ENCODE data around the gene XRCC4. TPM values are rescaled to one million over a fixed set of nuclear protein-coding genes. Genes with fewer than 3 reads are reported as not detected.

XRCC4 gene
- total and polyA plus RNA-seq, 2 of the 13 experiments (the other 11 are each of a cell fraction or from before 2014, with no cell fraction given): 2.8 to 12.6 TPM

DNA sequence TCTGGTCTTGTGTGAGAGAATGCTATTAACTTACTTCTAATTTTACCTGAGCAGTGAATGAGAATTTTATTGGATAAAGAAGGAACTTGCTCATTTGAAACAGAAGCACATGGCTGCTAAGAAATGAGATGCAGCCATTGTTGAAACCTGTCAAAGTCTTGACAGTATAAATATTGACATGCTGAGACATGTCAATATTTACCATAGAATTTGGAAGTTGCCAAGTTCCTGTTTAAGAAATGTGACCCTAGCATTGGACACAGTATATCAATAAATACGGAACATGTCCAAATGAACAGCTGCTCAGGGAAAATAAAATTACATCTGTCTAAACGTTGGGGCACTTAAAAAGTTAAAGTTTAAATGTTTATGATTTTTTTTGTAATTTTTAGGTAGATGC, 7.8 kb downstream of the XRCC4 start (continued):
- TF ChIP-seq, protein P1, sequence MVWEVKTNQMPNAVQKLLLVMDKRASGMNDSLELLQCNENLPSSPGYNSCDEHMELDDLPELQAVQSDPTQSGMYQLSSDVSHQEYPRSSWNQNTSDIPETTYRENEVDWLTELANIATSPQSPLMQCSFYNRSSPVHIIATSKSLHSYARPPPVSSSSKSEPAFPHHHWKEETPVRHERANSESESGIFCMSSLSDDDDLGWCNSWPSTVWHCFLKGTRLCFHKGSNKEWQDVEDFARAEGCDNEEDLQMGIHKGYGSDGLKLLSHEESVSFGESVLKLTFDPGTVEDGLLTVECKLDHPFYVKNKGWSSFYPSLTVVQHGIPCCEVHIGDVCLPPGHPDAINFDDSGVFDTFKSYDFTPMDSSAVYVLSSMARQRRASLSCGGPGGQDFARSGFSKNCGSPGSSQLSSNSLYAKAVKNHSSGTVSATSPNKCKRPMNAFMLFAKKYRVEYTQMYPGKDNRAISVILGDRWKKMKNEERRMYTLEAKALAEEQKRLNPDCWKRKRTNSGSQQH (CRISPR knock-in tag; IDR thresholded peaks at IDR 0.05; ENCODE audit: low read depth): peak; percentile 77; the same call in 1 of the 2 replicates
- TF ChIP-seq AGO2 (optimal IDR thresholded peaks at IDR 0.05; ENCODE audit: low read depth, low read length) (no peak), ZNF326 (CRISPR knock-in tag; IDR thresholded peaks at IDR 0.05; ENCODE audit: borderline replicate concordance) (no peak), BHLHE40 (IDR thresholded peaks at IDR 0.05; ENCODE audit: low read length) (peak; percentile 24; the same call in 1 of the 2 replicates), POLR2AphosphoS2 (IDR thresholded peaks at IDR 0.05; ENCODE audit: low read depth, low read length) (no peak), ARNTL (CRISPR knock-in tag; IDR thresholded peaks at IDR 0.05) (peak; percentile 71), ZNF343 (CRISPR knock-in tag; IDR thresholded peaks at IDR 0.05) (no peak), NFATC3 (CRISPR knock-in tag; IDR thresholded peaks at IDR 0.05) (no peak), ZNF207 (IDR thresholded peaks at IDR 0.05; ENCODE audit: borderline replicate concordance) (no peak), TBX3 (IDR thresholded peaks at IDR 0.05; ENCODE audit: borderline replicate concordance) (peak; percentile 96), ZFP1 (CRISPR knock-in tag; IDR thresholded peaks at IDR 0.05) (no peak), NCOA2 (CRISPR knock-in tag; IDR thresholded peaks at IDR 0.05) (peak; percentile 91), ZNF143 (CRISPR knock-in tag; IDR thresholded peaks at IDR 0.05) (no peak), FOSL1 (CRISPR knock-in tag; IDR thresholded peaks at IDR 0.05; ENCODE audit: borderline replicate concordance) (no peak)
- TF ChIP-seq, protein P2, sequence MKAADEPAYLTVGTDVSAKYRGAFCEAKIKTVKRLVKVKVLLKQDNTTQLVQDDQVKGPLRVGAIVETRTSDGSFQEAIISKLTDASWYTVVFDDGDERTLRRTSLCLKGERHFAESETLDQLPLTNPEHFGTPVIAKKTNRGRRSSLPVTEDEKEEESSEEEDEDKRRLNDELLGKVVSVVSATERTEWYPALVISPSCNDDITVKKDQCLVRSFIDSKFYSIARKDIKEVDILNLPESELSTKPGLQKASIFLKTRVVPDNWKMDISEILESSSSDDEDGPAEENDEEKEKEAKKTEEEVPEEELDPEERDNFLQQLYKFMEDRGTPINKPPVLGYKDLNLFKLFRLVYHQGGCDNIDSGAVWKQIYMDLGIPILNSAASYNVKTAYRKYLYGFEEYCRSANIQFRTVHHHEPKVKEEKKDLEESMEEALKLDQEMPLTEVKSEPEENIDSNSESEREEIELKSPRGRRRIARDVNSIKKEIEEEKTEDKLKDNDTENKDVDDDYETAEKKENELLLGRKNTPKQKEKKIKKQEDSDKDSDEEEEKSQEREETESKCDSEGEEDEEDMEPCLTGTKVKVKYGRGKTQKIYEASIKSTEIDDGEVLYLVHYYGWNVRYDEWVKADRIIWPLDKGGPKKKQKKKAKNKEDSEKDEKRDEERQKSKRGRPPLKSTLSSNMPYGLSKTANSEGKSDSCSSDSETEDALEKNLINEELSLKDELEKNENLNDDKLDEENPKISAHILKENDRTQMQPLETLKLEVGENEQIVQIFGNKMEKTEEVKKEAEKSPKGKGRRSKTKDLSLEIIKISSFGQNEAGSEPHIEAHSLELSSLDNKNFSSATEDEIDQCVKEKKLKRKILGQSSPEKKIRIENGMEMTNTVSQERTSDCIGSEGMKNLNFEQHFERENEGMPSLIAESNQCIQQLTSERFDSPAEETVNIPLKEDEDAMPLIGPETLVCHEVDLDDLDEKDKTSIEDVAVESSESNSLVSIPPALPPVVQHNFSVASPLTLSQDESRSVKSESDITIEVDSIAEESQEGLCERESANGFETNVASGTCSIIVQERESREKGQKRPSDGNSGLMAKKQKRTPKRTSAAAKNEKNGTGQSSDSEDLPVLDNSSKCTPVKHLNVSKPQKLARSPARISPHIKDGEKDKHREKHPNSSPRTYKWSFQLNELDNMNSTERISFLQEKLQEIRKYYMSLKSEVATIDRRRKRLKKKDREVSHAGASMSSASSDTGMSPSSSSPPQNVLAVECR (CRISPR knock-in tag; IDR thresholded peaks at IDR 0.05; ENCODE audit: borderline replicate concordance): peak; percentile 39; the same call in 1 of the 2 replicates
- TF ChIP-seq, protein P3, sequence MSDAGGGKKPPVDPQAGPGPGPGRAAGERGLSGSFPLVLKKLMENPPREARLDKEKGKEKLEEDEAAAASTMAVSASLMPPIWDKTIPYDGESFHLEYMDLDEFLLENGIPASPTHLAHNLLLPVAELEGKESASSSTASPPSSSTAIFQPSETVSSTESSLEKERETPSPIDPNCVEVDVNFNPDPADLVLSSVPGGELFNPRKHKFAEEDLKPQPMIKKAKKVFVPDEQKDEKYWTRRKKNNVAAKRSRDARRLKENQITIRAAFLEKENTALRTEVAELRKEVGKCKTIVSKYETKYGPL (CRISPR knock-in tag; IDR thresholded peaks at IDR 0.05): no peak
- TF ChIP-seq, protein P4, sequence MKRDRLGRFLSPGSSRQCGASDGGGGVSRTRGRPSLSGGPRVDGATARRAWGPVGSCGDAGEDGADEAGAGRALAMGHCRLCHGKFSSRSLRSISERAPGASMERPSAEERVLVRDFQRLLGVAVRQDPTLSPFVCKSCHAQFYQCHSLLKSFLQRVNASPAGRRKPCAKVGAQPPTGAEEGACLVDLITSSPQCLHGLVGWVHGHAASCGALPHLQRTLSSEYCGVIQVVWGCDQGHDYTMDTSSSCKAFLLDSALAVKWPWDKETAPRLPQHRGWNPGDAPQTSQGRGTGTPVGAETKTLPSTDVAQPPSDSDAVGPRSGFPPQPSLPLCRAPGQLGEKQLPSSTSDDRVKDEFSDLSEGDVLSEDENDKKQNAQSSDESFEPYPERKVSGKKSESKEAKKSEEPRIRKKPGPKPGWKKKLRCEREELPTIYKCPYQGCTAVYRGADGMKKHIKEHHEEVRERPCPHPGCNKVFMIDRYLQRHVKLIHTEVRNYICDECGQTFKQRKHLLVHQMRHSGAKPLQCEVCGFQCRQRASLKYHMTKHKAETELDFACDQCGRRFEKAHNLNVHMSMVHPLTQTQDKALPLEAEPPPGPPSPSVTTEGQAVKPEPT (CRISPR knock-in tag; IDR thresholded peaks at IDR 0.05; ENCODE audit: low read depth): no peak
- TF ChIP-seq, protein P5, sequence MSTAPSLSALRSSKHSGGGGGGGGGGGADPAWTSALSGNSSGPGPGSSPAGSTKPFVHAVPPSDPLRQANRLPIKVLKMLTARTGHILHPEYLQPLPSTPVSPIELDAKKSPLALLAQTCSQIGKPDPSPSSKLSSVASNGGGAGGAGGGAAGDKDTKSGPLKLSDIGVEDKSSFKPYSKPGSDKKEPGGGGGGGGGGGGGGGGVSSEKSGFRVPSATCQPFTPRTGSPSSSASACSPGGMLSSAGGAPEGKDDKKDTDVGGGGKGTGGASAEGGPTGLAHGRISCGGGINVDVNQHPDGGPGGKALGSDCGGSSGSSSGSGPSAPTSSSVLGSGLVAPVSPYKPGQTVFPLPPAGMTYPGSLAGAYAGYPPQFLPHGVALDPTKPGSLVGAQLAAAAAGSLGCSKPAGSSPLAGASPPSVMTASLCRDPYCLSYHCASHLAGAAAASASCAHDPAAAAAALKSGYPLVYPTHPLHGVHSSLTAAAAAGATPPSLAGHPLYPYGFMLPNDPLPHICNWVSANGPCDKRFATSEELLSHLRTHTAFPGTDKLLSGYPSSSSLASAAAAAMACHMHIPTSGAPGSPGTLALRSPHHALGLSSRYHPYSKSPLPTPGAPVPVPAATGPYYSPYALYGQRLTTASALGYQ (CRISPR knock-in tag; IDR thresholded peaks at IDR 0.05): peak; percentile 90
- TF ChIP-seq, protein P6, sequence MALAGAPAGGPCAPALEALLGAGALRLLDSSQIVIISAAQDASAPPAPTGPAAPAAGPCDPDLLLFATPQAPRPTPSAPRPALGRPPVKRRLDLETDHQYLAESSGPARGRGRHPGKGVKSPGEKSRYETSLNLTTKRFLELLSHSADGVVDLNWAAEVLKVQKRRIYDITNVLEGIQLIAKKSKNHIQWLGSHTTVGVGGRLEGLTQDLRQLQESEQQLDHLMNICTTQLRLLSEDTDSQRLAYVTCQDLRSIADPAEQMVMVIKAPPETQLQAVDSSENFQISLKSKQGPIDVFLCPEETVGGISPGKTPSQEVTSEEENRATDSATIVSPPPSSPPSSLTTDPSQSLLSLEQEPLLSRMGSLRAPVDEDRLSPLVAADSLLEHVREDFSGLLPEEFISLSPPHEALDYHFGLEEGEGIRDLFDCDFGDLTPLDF (CRISPR knock-in tag; IDR thresholded peaks at IDR 0.05): no peak
